Activated CD8-positive, alpha-beta memory T cell treated with anti-CD3 and anti-CD28 coated beads, Interleukin-2, amount 10 ng/mL, durations not matched to agents 7 days and 5 days (primary cell): ENCODE measurements around the gene CAPN12. TPM values are rescaled to one million over a fixed set of nuclear protein-coding genes. Genes with fewer than 3 reads are reported as not detected.

Experiments used
- ATAC-seq: fragments of 150-1000 bp; cut with Tn5 transposase; one replicate; pipeline ENCODE4 v1.10.0; 2021; ENCODE audit warnings: moderate library complexity
- CTCF ChIA-PET: fragments of 350-600 bp; sonication (Branson Sonifier 250); formaldehyde crosslinking; loops from one replicate; lab custom pipeline; 2021; ENCODE audit warnings: antibody characterized with exemption; lab: Charles Lee
- DNase-seq: peaks from one replicate; pipeline ENCODE4 v3.0.0-alpha.2; 2020
- H3K27ac Mint-ChIP-seq: one replicate; pipeline ENCODE4 v1.8.0; 2021; ENCODE audit warnings: mild to moderate bottlenecking, mixed read lengths
- H3K27me3 Mint-ChIP-seq: one replicate; pipeline ENCODE4 v1.8.0; 2021; ENCODE audit warnings: mixed read lengths
- H3K36me3 Mint-ChIP-seq: one replicate; pipeline ENCODE4 v1.8.0; 2021; ENCODE audit warnings: mild to moderate bottlenecking, mixed read lengths
- H3K4me1 Mint-ChIP-seq: one replicate; pipeline ENCODE4 v1.8.0; 2021; ENCODE audit warnings: mixed read lengths
- H3K4me3 Mint-ChIP-seq: one replicate; pipeline ENCODE4 v1.8.0; 2021; ENCODE audit warnings: mild to moderate bottlenecking, moderate library complexity, mixed read lengths
- H3K9me3 Mint-ChIP-seq: one replicate; pipeline ENCODE4 v1.8.0; 2022; ENCODE audit warnings: low read depth, mixed read lengths
- total RNA-seq, 2 experiments: library from RNA; stranded (reverse); gene quantifications; one replicate each; pipeline ENCODE4 v1.2.3, GENCODE V29; 2021

The CAPN12 gene
- total RNA-seq, 2 experiments from 2014 or later = 8.4 to 17.5 TPM

GRCh38 chr19:38696729-38697055, 47.6 kb downstream of the CAPN12 start:
- ATAC-seq (no peak), DNase-seq (no peak)
- Mint-ChIP-seq H3K27ac (peak overlapping the region; percentile 3), H3K4me1 (peaks cover 70% of the 10 kb centered on the region), H3K27me3 (no peaks in the 10 kb centered on the region), H3K4me3 (no peak overlapping the region), H3K9me3 (no peaks in the 10 kb centered on the region), H3K36me3 (peaks cover 16% of the 10 kb centered on the region)
- CTCF ChIA-PET = no interaction called here

- H3K27ac Mint-ChIP-seq = peak overlapping the region; percentile 52
- CTCF ChIA-PET = interaction anchor here (1.1 to 1.4 kb wide), 4 partner anchors 15 to 293 kb away, joined by 3 to 5 read pairs (median 3); partner anchors contain the start of gene FAM98C
- no peaks in the 10 kb centered on the region for H3K27me3 Mint-ChIP-seq
- peaks cover 76% of the 10 kb centered on the region for H3K4me1 Mint-ChIP-seq
- H3K9me3 Mint-ChIP-seq = no peaks in the 10 kb centered on the region
- no peak overlapping the region for H3K4me3 Mint-ChIP-seq
- ATAC-seq (no peak), DNase-seq (no peak)
- H3K36me3 Mint-ChIP-seq = peaks cover 16% of the 10 kb centered on the region
Observed at GRCh38 chr19:38695832-38696728, 48.2 kb downstream of the CAPN12 start.

GRCh38 chr19:38695317-38695683, 49.0 kb downstream of the CAPN12 start:
- Mint-ChIP-seq H3K36me3 (peaks cover 12% of the 10 kb centered on the region), H3K4me1 (peaks cover 82% of the 10 kb centered on the region), H3K27ac (peak overlapping the region; percentile 52), H3K4me3 (no peak overlapping the region), H3K9me3 (no peaks in the 10 kb centered on the region), H3K27me3 (no peaks in the 10 kb centered on the region)
- CTCF ChIA-PET = interaction anchor here (1.1 to 2.2 kb wide), 5 partner anchors 14 to 292 kb away, joined by 3 to 9 read pairs (median 3); partner anchors contain the start of genes ACTN4 and FAM98C
- no peak for DNase-seq
- ATAC-seq = no peak

GRCh38 chr19:38693380-38694223, 50.7 kb downstream of the CAPN12 start:
- CTCF ChIA-PET = interaction anchor here (0.6 to 2.3 kb wide), 14 partner anchors 10 to 236 kb away, joined by 3 to 12 read pairs (median 4); partner anchors contain the start of genes ACTN4, MRPS12 and SARS2
- peaks cover 93% of the 10 kb centered on the region for H3K4me1 Mint-ChIP-seq

GRCh38 chr19:38692458-38693379, 51.6 kb downstream of the CAPN12 start:
- Mint-ChIP-seq H3K4me1 (peaks cover 89% of the 10 kb centered on the region), H3K4me3 (peak overlapping the region; percentile 44), H3K9me3 (no peaks in the 10 kb centered on the region), H3K27me3 (no peaks in the 10 kb centered on the region), H3K36me3 (peaks cover 19% of the 10 kb centered on the region), H3K27ac (peak overlapping the region; percentile 90)
- ATAC-seq (no peak), DNase-seq (no peak)
- CTCF ChIA-PET = interaction anchor here (0.7 to 2.3 kb wide), 11 partner anchors 9 to 237 kb away, joined by 3 to 12 read pairs (median 5); partner anchors contain the start of genes ACTN4, MRPS12 and SARS2

More at GRCh38 chr19:38693380-38694223, 50.7 kb downstream of the CAPN12 start:
- ATAC-seq = peak; percentile 93
- peak; percentile 81 for DNase-seq
- H3K27me3 Mint-ChIP-seq = no peaks in the 10 kb centered on the region
- H3K9me3 Mint-ChIP-seq = no peaks in the 10 kb centered on the region
- H3K36me3 Mint-ChIP-seq = peaks cover 19% of the 10 kb centered on the region
- H3K4me3 Mint-ChIP-seq = peak overlapping the region; percentile 44
- peak overlapping the region; percentile 90 for H3K27ac Mint-ChIP-seq

- no peak overlapping the region for H3K4me3 Mint-ChIP-seq
- no peaks in the 10 kb centered on the region for H3K9me3 Mint-ChIP-seq
- H3K27me3 Mint-ChIP-seq = no peaks in the 10 kb centered on the region
- CTCF ChIA-PET = interaction anchor here (1.0 to 2.3 kb wide), 3 partner anchors 43 to 238 kb away, joined by 3 to 12 read pairs (median 6); partner anchors contain the start of genes MRPS12 and SARS2
- H3K27ac Mint-ChIP-seq = peak overlapping the region; percentile 90
- ATAC-seq (no peak), DNase-seq (no peak)
- H3K36me3 Mint-ChIP-seq = peaks cover 23% of the 10 kb centered on the region
- peaks cover 90% of the 10 kb centered on the region for H3K4me1 Mint-ChIP-seq
Observed at GRCh38 chr19:38691938-38692457, 52.3 kb downstream of the CAPN12 start.

GRCh38 chr19:38690832-38691231, 53.4 kb downstream of the CAPN12 start:
- no peak for ATAC-seq
- Mint-ChIP-seq H3K27me3 (no peaks in the 10 kb centered on the region), H3K9me3 (no peaks in the 10 kb centered on the region), H3K36me3 (peaks cover 23% of the 10 kb centered on the region), H3K4me3 (no peak overlapping the region), H3K4me1 (peaks cover 92% of the 10 kb centered on the region), H3K27ac (peak overlapping the region; percentile 54)
- CTCF ChIA-PET = interaction anchor here (0.6 to 2.5 kb wide), 6 partner anchors 12 to 239 kb away, joined by 3 to 6 read pairs (median 4); partner anchors contain the start of genes MRPS12 and SARS2
- no peak for DNase-seq

GRCh38 chr19:38690146-38690545, 54.1 kb downstream of the CAPN12 start:
- Mint-ChIP-seq H3K4me3 (no peak overlapping the region), H3K27ac (no peak overlapping the region), H3K36me3 (peaks cover 20% of the 10 kb centered on the region), H3K9me3 (no peaks in the 10 kb centered on the region), H3K27me3 (no peaks in the 10 kb centered on the region), H3K4me1 (peaks cover 92% of the 10 kb centered on the region)
- ATAC-seq (no peak), DNase-seq (no peak)
- CTCF ChIA-PET = interaction anchor here (0.9 to 2.5 kb wide), 5 partner anchors 15 to 240 kb away, joined by 3 to 6 read pairs (median 5); partner anchors contain the start of genes MRPS12 and SARS2

- DNase-seq (no peak), ATAC-seq (no peak)
- Mint-ChIP-seq H3K4me1 (peaks cover 92% of the 10 kb centered on the region), H3K9me3 (peaks cover under 1% of the 10 kb centered on the region), H3K27me3 (no peaks in the 10 kb centered on the region), H3K36me3 (peaks cover 18% of the 10 kb centered on the region), H3K4me3 (no peak overlapping the region), H3K27ac (peak overlapping the region; percentile 18)
- CTCF ChIA-PET = interaction anchor here (1.1 kb wide), 1 partner anchor 10 kb away, joined by 3 read pairs; no protein-coding TSS in a partner anchor
Observed at GRCh38 chr19:38687837-38688378, 56.4 kb downstream of the CAPN12 start.

- CTCF ChIA-PET = interaction anchor here (0.6 to 2.1 kb wide), 10 partner anchors 8 to 166 kb away, joined by 3 to 11 read pairs (median 4); partner anchors contain the start of gene ACTN4
- Mint-ChIP-seq H3K27me3 (no peaks in the 10 kb centered on the region), H3K9me3 (peaks cover 4% of the 10 kb centered on the region), H3K27ac (peak overlapping the region; percentile 78), H3K36me3 (peaks cover 22% of the 10 kb centered on the region), H3K4me3 (peak overlapping the region; percentile 42), H3K4me1 (peaks cover 90% of the 10 kb centered on the region)
- DNase-seq = peak; percentile 68
- ATAC-seq = peak; percentile 57
Observed at GRCh38 chr19:38686530-38686888, 57.8 kb downstream of the CAPN12 start.

- H3K4me3 Mint-ChIP-seq = peak overlapping the region; percentile 42
- CTCF ChIA-PET = interaction anchor here (0.6 to 2.1 kb wide), 10 partner anchors 8 to 167 kb away, joined by 3 to 11 read pairs (median 4); partner anchors contain the start of gene ACTN4
- H3K9me3 Mint-ChIP-seq = peaks cover 4% of the 10 kb centered on the region
- H3K4me1 Mint-ChIP-seq = peaks cover 90% of the 10 kb centered on the region
- peak overlapping the region; percentile 78 for H3K27ac Mint-ChIP-seq
- DNase-seq (no peak), ATAC-seq (peak; percentile 5)
- peaks cover 26% of the 10 kb centered on the region for H3K36me3 Mint-ChIP-seq
- no peaks in the 10 kb centered on the region for H3K27me3 Mint-ChIP-seq
Observed at GRCh38 chr19:38685666-38686529, 58.4 kb downstream of the CAPN12 start.
